ENCODE results near the gene PSMG1.

- TF ChIP-seq, protein P1, sequence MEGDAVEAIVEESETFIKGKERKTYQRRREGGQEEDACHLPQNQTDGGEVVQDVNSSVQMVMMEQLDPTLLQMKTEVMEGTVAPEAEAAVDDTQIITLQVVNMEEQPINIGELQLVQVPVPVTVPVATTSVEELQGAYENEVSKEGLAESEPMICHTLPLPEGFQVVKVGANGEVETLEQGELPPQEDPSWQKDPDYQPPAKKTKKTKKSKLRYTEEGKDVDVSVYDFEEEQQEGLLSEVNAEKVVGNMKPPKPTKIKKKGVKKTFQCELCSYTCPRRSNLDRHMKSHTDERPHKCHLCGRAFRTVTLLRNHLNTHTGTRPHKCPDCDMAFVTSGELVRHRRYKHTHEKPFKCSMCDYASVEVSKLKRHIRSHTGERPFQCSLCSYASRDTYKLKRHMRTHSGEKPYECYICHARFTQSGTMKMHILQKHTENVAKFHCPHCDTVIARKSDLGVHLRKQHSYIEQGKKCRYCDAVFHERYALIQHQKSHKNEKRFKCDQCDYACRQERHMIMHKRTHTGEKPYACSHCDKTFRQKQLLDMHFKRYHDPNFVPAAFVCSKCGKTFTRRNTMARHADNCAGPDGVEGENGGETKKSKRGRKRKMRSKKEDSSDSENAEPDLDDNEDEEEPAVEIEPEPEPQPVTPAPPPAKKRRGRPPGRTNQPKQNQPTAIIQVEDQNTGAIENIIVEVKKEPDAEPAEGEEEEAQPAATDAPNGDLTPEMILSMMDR (conservative IDR thresholded peaks at IDR 0.05 in 1 of 2, IDR thresholded peaks at IDR 0.05 in 1 of 2; ENCODE audit: low read depth in 1 of 2, low read length in 2 of 2): no peak
- TF ChIP-seq EZH2 (IDR thresholded peaks at IDR 0.05; ENCODE audit: low read length, missing control alignments): no peak
Observed at GRCh38 chr21:39232861-39233291, 49.6 kb upstream of the PSMG1 start.
